PFSK-1 (cell line): Measurements from ENCODE around the gene RCSD1.

Source experiments
- FOXP2 ChIP-seq: optimal IDR thresholded peaks from 2 replicates; pipeline ENCODE3; 2011; ENCODE audit warnings: borderline replicate concordance, control low read depth, inconsistent platforms; ENCODE audit not compliant: insufficient read depth; ENCODE audit errors: extremely low read length, extremely low read depth
- POLR2AphosphoS5 ChIP-seq: IDR thresholded peaks from 2 replicates; pipeline ENCODE4 v1.6.1; 2012; ENCODE audit warnings: low read depth, mild to moderate bottlenecking, control low read depth, low read length, moderate library complexity
- SIN3A ChIP-seq: IDR thresholded peaks from 2 replicates; pipeline ENCODE4 v1.6.1; 2012; ENCODE audit warnings: mild to moderate bottlenecking, low read length, moderate library complexity, borderline replicate concordance; ENCODE audit not compliant: insufficient read depth
- TAF1 ChIP-seq: IDR thresholded peaks from 2 replicates; pipeline ENCODE4 v1.6.1; 2012; ENCODE audit warnings: low read length, control low read depth, borderline replicate concordance; ENCODE audit not compliant: insufficient read depth
- TF ChIP-seq, protein P1 (sequence below), 2 experiments: IDR thresholded peaks; 2 replicates each; pipeline versions ENCODE4 v1.6.1 to v1.8.0; 2011 to 2012; ENCODE audit warnings: low read depth in 2 of 2, low read length in 2 of 2, control low read depth in 1 of 2, inconsistent platforms in 1 of 2, mild to moderate bottlenecking in 1 of 2, moderate library complexity in 1 of 2; ENCODE audit not compliant: insufficient read depth in 1 of 2

RCSD1 gene

DNA sequence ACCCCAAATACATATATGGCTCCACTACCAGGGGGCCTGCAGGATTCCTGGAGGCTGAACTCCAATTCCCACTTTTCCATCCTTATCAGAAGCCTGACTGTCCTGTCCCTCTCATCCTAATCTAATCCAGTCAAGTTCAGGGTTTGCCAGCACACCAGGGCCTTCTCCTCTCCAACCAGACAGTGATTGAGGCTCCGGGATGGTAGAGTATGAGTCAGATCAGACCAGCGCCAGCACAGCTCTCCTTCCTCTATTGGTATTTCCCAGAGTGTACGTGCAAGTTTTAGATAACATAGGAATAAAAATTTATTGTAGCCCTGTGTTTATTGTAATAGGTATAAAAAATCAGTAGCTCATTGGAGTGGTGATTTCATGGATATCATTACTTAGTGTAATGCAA is 24.5 kb upstream of the RCSD1 start:
- TF ChIP-seq TAF1 (no peak), FOXP2 (no peak), SIN3A (no peak), POLR2AphosphoS5 (no peak)
- TF ChIP-seq, protein P1, sequence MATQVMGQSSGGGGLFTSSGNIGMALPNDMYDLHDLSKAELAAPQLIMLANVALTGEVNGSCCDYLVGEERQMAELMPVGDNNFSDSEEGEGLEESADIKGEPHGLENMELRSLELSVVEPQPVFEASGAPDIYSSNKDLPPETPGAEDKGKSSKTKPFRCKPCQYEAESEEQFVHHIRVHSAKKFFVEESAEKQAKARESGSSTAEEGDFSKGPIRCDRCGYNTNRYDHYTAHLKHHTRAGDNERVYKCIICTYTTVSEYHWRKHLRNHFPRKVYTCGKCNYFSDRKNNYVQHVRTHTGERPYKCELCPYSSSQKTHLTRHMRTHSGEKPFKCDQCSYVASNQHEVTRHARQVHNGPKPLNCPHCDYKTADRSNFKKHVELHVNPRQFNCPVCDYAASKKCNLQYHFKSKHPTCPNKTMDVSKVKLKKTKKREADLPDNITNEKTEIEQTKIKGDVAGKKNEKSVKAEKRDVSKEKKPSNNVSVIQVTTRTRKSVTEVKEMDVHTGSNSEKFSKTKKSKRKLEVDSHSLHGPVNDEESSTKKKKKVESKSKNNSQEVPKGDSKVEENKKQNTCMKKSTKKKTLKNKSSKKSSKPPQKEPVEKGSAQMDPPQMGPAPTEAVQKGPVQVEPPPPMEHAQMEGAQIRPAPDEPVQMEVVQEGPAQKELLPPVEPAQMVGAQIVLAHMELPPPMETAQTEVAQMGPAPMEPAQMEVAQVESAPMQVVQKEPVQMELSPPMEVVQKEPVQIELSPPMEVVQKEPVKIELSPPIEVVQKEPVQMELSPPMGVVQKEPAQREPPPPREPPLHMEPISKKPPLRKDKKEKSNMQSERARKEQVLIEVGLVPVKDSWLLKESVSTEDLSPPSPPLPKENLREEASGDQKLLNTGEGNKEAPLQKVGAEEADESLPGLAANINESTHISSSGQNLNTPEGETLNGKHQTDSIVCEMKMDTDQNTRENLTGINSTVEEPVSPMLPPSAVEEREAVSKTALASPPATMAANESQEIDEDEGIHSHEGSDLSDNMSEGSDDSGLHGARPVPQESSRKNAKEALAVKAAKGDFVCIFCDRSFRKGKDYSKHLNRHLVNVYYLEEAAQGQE (IDR thresholded peaks at IDR 0.05; ENCODE audit: insufficient read depth in 1 of 2, low read depth in 2 of 2, low read length in 2 of 2), result no peak

DNA sequence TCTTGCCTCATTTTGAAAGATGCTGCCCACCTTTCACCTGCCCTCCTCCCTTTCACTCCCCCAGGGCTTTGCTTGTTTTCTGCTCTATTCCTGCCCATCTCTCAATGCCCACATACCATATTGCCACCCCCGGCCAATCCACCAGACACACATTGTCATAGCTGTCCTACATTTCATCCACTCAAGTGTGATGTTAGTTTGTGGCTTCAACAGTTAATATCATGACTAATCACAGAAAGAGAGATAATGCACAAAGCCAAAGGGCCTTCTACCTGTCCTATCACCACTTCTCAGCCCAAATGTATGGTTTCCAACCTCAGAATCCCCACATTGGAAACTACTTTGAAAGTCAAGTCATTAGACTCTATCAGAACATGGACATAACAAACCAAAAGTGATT is 18.0 kb upstream of the RCSD1 start:
- TF ChIP-seq POLR2AphosphoS5 (no peak), FOXP2 (no peak), TAF1 (no peak), SIN3A (no peak)
- TF ChIP-seq, protein P1 (IDR thresholded peaks at IDR 0.05; ENCODE audit: insufficient read depth in 1 of 2, low read depth in 2 of 2, low read length in 2 of 2), result no peak

DNA sequence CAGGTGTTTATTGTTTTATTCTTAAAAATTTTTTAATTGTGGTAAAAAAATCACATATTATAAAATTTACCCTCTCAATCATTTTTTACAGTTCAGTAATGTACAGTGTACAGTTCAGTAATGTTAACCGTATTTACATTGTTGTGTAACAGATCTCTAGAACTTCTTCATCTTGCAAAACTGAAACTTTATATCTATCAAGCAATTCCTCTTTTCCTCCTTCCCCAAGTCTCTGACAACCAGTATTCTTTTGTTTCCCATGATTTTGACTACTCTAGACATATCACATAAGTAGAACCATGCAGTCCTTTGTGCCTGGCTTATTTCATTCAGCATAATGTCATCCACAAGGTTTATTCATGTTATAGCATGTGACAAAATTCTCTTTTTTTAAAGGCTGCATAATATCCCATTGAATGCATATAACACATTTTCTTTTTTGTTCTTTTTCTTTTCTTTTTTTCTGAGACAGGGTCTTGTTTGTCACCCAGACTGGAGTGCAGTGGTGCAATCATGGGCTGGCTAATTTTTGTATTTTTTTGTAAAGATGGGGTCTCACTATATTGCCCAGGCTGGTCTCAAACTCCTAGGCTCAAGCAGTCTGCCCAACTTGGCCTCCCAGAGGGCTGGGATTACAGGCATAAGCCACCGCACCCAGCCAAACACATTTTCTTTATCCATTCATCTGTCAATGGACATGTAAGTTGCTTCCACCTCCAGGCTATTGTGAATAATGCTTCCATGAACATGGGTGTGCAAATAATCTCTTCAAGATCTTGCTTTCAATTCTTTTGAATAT is 17.2 kb upstream of the RCSD1 start:
- TF ChIP-seq TAF1 (no peak), POLR2AphosphoS5 (no peak)

DNA sequence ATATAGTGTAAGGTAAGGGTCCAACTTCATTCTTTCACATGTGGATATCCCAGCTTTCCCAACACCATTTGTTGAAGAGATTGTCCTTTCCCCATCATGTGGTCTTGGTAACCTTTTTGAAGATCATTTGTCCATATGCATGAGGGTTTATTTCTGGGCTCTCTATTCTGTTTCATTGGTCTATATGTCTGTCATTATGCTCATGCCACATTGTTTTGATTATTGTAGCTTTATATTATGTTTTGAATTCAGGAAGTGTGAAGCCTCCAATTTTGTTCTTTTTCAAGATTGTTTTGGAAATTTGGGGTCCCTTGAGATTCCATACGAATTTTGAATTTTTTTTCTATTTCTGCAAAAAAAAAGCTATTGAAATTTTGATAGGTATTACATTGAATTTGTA is 15.2 kb upstream of the RCSD1 start:
- TF ChIP-seq SIN3A (no peak), FOXP2 (no peak)

DNA sequence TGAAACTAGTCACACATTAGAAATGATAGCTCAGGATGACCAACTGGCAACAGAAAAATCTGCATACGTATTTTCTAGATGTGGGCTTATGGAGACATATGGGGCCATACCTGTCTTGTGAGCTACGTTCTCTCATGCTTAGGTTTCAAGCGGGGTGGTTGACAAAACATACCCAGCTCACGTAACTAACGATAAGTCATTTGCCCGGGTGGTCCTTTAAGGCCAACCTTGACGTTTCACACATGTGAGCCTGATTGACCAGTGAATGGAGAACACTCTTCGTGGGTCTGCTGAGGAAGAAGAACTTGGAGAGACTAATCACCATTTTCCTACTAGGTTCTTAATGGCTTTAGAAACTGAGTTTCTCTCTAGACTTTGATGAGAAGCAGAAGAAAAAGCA is 13.5 kb upstream of the RCSD1 start:
- TF ChIP-seq TAF1 (no peak), FOXP2 (no peak), SIN3A (no peak), POLR2AphosphoS5 (no peak)
- TF ChIP-seq, protein P1 (IDR thresholded peaks at IDR 0.05; ENCODE audit: insufficient read depth in 1 of 2, low read depth in 2 of 2, low read length in 2 of 2), result no peak

DNA sequence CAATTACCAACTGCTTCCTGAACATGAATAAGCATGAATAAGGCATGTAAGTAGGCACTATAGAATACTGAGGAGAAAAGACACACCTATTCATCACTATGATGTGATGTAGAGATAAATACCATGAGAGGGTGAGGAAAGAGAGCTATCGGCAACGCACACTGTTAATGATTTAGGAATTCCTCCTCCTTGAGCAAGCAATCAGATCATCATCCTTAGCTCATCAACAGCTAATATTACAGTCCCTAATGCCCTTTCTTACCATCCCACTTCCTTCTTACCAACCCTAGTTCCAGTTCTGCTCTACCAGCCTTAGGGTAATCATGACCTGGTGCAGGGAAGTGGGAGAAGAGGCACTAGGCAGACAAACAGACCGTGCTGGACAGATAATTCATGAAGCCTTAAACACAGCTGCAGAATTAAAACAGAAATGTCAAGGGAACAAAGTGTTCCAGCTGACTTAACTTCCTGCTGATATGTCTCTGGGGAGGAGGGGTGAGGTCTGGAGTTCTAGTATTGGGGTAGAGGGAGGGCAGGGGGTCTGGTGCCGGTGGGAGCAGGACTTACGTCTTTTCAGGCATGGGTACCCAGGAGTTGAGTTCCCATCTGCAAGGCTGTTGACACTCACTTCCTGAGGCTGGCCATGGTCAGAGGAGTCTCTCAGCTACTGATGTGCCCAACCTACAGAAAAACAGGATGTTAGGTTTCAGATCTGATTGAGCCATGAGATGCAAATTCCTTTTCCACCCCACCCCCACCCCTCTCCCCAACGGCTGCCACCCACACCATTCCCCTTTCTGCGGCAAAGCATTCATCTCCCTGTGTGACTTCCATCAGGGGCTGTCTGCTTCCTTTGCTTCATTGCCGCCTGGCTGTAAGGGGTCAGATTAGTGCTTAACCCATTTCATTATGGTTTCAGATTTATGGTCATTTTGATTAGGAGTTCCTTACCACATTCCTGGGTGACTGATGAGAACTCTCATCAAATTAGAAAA is 12.6 kb upstream of the RCSD1 start:
- TF ChIP-seq SIN3A, result no peak
- TF ChIP-seq, protein P1 (IDR thresholded peaks at IDR 0.05; ENCODE audit: insufficient read depth in 1 of 2, low read depth in 2 of 2, low read length in 2 of 2), result no peak
- no peak for TF ChIP-seq POLR2AphosphoS5
- no peak for TF ChIP-seq TAF1
- TF ChIP-seq FOXP2, result no peak
